GM06990 (cell line): ENCODE data around the gene INVS.

ENCODE experiments used
- DNase-seq: peaks from one replicate; pipeline ENCODE4 v3.0.0-alpha.2; 2011; ENCODE audit not compliant: insufficient read length; ENCODE audit errors: extremely low read depth
- H3K27me3 ChIP-seq: replicated peaks from 2 replicates; pipeline ENCODE4 v1.6.0; 2011; ENCODE audit warnings: low read length; ENCODE audit not compliant: control insufficient read depth, insufficient read depth
- H3K36me3 ChIP-seq: 2 replicates; pipeline ENCODE4 v1.5.1; 2011; ENCODE audit warnings: low read length; ENCODE audit not compliant: control insufficient read depth, insufficient read depth
- H3K4me3 ChIP-seq: replicated peaks from 2 replicates; pipeline ENCODE4 v1.5.1; 2011; ENCODE audit warnings: low read depth, mild to moderate bottlenecking, control low read depth, low read length
- CTCF ChIP-seq: IDR thresholded peaks from 2 replicates; pipeline ENCODE4 v1.5.1; 2011; ENCODE audit warnings: low read length, control low read depth, mild to moderate bottlenecking, inconsistent platforms; ENCODE audit not compliant: insufficient read depth, poor library complexity, severe bottlenecking

INVS gene

GRCh38 chr9:100240512-100240911, 141.5 kb downstream of the INVS start:
- DNase-seq: no peak
- H3K27me3 ChIP-seq: no peaks in the 10 kb centered on the region
- no peaks in the 10 kb centered on the region for H3K36me3 ChIP-seq
- TF ChIP-seq CTCF: no peak
- H3K4me3 ChIP-seq: no peak overlapping the region

- H3K36me3 ChIP-seq: peaks cover 1% of the 10 kb centered on the region; the same call in 1 of the 2 replicates
- no peak for TF ChIP-seq CTCF
- no peak for DNase-seq
- H3K4me3 ChIP-seq: no peak overlapping the region
- H3K27me3 ChIP-seq: no peaks in the 10 kb centered on the region
Observed at GRCh38 chr9:100267211-100267610, 168.2 kb downstream of the INVS start.

- no peak for TF ChIP-seq CTCF
- no peak for DNase-seq
- H3K36me3 ChIP-seq: peaks cover 8% of the 10 kb centered on the region
- H3K4me3 ChIP-seq: no peak overlapping the region
- no peaks in the 10 kb centered on the region for H3K27me3 ChIP-seq
Observed at GRCh38 chr9:100268271-100268670, 169.2 kb downstream of the INVS start.

GRCh38 chr9:100269656-100270055, 170.6 kb downstream of the INVS start:
- H3K4me3 ChIP-seq: no peak overlapping the region
- H3K27me3 ChIP-seq: no peaks in the 10 kb centered on the region
- peaks cover 8% of the 10 kb centered on the region for H3K36me3 ChIP-seq
- no peak for TF ChIP-seq CTCF
- DNase-seq: no peak

- no peak for DNase-seq
- TF ChIP-seq CTCF: no peak
- Histone ChIP-seq H3K4me3 (no peak overlapping the region), H3K27me3 (no peaks in the 10 kb centered on the region), H3K36me3 (peaks cover 6% of the 10 kb centered on the region)
Observed at GRCh38 chr9:100277166-100277979, 178.3 kb downstream of the INVS start.

GRCh38 chr9:100281066-100281465, 182.0 kb downstream of the INVS start:
- Histone ChIP-seq H3K4me3 (no peak overlapping the region), H3K36me3 (no peaks in the 10 kb centered on the region; the same call in none of the 2 replicates), H3K27me3 (no peaks in the 10 kb centered on the region)
- DNase-seq: no peak
- TF ChIP-seq CTCF: no peak
